NCI-H460 (cell line): Measurements from ENCODE around the gene MSANTD2. TPM values are rescaled to one million over a fixed set of nuclear protein-coding genes. Genes with fewer than 3 reads are reported as not detected.
"Not testable (repeated sequence)": the region's sequence is repeated elsewhere in the genome, so short reads cannot be mapped to it uniquely, and the experiment has no call there.

Source experiments
- DNase-seq: peaks from one replicate; pipeline ENCODE4 v3.0.0-alpha.2; 2016; ENCODE audit warnings: low read depth; ENCODE audit errors: extremely low read depth
- total RNA-seq: library from RNA; depleted of rRNA; stranded (reverse); fragments of >200 nt; shearing (Covaris generic); gene quantifications from 2 replicates; pipeline ENCODE4 v1.2.3, GENCODE V29; 2014

MSANTD2 gene
- total RNA-seq, 1 experiment from 2014 or later = 8.0 TPM

DNA sequence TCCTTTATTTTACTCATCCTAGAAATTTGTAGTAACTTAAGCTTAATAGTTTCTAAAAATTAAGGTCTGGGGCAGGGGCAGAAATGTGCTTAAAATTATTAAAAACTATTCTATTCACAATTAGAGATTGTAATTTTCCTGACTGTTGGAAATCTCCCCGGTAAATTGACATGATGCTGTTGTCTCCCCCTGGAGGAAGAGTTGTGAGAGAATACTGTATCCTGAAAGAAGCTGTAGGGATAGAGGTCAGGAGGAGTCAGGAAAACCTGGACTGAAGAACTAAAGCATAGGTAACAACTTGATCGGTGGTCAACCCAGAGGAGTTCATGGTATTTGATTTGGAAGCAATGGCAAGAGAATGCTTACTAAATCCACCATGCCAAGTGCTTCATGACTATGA, 21.9 kb downstream of the MSANTD2 start:
- no peak for DNase-seq

DNA sequence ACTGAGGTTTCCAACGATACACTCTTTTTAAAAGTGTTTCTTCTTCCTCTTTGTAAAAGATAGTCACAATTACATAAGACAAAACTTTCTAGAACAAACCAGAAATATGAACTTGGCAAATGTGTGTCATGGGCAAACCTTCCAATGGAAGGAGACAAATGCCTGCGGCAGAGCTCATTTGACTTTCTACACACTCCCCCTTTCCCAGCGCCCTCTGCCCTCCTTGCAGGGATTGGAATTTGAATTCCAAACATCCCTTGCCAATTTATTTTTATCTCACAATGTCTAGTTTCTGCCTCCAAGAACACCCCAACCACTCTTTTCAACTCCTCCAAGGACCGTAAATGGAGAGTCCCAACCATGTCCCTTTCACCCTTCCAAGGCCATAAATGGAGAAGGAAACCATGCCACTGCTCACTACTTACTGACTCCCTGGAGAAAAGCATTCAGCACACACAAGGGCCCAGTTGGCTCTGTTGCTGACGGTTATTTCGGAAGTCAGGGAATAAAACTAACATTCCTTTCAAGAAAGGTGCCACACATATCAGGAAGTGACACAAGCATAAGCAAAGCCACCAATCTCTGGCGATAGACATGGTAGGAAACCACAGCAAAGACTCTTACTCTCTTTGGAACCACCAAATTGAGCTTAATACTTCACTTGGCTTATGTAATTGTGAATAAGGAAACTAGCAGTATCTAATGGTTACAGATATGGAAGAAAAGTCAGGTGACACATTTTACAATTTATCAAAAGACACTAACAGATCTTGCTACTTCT, 23.2 kb downstream of the MSANTD2 start:
- DNase-seq = no peak

DNA sequence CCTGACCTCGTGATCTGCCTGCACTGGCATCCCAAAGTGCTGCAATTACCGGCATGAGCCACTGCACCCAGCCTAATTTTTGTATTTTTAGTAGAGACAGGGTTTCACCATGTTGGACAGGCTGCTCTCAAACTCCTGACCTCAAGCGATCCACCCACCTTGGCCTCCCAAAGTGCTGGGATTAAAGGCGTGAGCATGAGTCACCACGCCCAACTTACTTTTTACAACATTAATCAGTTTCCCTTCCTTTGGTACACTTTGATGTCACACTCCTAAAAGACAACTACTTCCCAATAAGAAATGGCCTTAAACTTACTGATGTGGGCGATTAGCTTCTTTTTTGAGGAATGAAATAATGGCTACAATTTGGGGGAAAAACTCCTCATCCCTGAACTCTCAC, 29.2 kb downstream of the MSANTD2 start:
- not testable (repeated sequence) for DNase-seq

DNA sequence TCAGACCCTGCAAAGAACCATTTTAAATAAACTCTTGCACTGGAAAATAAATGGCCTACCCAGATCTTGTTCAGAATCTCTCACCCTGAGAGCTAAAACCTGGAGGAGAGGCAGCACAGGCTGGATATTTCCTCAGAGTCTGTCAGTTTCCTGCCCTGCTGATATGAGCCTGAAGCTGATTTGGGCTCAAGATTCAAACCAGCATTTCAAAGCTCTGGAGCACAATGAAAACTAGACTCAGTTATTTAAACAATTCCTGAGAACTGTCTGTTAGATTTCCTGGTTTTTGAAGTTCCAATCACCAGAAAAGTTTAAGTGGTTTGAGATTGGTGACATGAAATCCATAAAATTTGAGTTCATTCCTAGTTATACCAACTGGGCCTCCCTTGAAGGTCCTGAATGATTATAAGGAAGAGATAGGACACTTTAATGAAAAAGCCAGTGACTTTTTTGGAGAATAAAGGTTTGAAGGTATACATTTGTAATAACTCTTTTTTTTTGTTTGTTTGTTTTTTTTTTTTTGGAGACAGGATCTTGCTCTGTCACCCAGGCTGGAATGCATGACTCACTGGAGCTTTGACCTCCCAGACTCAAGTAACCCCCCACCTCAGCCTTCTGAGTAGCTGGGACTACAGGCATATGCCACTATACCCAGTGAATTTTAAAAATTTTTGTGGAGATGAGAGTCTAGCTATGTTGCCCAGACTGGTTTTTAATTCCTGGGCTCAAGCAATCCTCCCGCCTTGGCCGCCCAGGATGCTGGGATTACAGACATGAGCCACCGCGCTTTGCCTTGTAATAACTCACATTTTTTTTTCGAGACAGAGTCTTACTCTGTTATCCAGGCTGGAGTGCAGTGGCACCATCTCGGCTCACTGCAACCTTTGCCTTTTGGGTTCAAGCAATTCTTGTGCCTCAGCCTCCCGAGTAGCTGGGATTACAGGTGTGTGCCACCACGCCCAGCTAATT, 30.1 kb downstream of the MSANTD2 start:
- no peak for DNase-seq

DNA sequence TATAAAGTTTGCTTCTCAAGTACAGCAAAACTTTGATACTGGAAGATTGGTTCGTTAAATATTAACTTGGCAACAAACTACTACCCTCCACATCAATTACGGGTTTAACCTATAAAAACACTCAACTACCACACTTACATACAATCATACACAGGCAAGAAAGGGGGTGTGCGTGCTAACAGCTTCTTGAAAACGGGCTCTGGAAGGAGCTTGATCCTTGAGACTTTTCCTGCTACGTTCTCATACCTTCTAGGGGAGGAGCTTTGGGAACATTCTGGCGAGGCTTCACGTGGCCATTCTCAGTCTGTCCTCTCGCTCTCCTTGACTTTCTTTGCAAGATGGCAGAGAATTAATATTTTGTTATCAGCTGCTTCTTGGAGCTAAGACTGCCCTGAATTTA, 31.3 kb downstream of the MSANTD2 start:
- DNase-seq = no peak

DNA sequence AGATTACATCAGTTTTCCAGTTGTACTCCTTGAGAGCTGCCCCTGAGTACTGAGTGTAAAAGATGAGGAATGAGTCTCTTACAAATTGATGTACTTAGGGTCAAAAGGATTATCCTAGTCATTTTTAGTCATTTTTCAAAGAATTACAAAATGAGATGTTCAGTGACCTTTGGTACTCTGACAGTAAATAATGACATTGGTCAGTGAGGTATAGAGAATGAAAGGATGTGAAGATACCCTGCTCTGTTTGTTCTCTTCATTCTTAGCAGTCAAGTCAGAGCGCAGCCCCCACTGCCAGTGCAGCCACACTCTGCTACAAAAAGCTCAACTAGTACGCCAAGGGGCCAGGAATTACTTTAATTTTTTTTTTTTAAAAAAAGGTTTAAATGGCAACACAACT, 34.0 kb downstream of the MSANTD2 start:
- no peak for DNase-seq

DNA sequence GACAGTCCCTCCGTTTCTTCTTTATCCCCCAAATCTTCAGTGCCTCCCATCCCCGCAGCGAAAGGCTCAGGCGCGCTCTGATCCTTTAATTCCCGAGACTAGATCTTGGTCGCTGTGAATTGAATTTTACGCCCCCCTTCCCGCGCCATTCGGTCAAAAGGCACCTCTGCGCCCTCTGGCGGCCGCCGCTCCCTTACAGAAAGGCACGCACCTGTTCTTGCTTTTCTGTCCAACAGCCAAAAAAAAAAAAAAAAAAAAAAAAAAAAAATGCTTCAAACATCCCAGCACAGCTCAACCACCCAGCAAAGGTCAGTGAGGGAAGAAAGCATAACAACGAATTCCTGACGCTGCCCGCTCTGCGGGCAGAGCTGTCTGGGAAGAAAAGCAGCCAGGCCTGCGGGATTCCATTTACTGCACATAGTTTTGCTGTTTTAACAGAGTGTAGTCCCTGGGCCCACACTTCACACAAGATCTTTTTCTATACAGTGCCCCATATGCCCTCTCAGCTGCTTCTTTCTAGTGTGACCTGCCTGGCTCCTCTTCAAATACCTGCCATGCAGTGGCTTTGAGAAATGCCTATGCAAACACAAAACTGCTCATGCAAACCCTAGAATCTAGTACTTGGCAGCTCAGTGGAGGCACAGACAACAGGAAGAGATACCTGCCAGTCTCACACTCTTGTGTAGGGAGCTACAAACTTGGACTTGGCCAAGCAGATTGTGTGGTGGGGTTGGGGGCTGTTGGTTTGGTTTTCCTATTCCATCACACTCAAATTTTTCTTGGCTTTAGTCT, 36.9 kb downstream of the MSANTD2 start:
- peak; percentile 33 for DNase-seq

DNA sequence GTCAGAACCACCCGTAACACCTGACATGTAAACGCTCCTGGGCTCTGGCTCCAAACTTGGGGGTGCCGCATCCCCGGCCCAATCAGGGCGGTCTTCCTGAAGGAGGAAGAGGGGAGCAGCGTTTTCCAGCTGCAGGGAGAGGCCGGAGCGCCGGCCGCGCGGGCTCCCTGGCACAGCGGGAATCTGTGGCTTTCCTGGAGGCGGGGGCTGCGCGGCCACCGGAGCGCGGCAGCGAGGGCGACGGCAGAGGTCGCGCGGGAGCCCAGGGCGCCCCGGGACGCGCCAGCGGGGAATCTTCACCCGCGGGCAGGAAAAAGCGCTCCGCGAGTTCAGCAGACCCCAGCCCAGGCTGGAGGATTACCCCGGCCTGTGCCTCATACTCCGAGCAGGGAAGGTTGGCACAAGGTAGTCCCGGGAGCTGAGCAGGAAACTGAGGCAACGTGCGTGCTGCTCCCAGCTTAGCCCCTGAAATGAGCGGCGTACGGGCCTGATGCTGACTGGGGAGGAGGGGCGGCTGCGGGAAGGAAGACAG, 37.5 kb downstream of the MSANTD2 start:
- DNase-seq = no peak

DNA sequence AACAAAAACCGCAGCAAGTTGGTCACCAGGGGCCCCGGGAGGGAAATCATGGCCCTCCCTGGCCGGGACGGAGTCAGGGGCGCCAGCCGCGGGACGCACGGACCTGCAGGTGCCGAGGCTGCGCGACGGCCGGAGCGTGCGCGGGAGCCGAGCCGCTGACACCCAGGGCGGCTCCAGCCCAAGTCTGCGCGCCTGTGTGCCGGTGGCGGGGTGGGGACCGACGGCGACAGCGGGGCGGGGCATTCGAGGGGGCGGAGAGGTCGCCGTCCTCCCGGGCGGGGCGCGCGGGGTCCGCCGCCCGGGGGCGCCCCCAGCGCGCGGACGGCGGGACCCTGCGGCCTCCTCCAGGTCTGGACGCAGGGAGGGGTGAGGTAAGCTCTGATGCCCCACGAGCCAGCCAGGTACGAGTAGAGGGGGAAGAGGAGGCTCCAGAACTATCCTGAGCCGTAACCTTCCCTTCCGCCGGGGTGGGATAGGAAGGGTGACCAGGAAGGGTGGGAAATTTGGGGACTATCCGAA, 38.0 kb downstream of the MSANTD2 start, which contains the start of gene ESAM:
TSS of gene ESAM (minus strand) at position 186 of the 519 bp plus-strand sequence. CDS start at position 50, 136 bp downstream.
- no peak for DNase-seq

DNA sequence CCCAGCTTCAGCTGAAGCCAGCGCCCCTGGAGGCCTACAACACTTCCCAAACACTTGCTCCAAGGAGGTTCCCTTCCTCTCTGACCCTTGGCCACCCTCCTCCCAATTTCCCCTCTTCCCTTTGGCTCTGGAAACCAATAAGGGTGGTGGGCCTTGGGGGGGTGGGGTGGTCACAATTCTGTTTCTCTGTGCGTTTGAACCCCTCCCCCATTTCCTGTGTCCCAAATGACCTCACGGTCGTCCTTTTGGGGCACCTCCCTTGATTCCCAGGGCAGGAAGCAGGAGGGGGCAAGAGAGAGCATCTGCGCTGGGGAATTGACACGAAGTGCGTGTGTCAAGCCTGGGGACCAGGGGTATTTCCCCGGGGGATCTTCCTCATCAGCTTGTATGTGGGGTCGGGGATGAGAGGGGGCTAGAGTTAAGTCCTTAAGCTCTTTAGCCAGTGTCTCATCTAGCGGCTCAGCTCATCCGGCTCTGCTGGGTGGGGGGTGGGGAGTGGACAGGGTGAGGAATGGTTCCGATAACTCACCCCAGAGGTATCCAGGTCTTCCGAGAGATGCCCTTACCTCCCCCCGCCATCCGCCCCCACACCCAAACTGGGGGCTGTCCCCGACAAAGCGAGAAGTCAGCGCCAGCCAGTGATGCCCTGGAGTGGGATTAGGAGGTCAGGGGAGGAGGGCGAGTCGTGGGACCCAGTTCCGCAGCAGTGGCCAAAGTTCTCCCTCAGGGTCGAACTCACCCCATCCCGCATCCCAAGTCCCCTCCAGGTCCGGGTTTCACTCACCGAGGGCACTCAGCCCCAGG, 38.7 kb downstream of the MSANTD2 start:
- no peak for DNase-seq

DNA sequence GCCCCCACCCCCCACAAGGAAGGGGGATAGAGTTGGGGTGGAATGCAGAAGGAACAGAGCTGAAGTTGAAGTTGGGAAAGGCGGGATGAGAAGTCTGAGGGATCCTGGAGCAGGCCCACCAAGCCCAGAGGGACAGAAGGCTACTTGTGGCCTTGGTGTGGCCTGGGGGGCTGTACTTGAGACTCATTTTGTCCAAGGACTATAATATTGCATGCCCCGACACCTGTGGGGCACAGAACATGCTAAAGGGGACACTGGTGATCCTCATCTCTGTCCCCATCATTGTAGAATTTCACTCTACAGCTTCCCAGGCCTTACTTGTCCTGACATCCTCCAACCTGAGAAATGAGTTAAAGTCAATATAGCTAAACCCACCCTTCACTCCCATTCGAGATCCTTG, 39.4 kb downstream of the MSANTD2 start:
- DNase-seq = no peak

DNA sequence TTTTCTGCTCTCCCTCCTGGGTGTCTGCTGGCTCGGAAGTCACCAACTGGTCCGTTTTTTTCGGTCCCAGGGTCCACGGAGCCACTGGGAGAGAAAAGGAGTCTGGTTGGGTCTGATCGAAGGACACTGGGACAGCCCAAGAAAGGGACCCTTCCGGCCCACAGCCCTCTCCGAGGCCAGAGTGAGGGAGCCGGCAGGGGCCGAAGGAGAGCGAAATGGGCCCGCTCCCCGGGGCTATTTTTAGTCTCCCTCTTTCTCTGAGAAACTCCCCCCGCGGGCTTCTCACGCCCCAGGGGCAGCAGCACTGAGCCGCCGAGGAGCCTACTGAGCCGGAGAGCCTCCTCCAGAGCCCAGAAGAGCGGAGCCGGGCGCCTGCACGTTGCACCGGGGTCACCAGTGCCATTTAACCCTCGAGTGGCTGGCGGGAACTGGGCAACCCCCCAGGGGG, 40.0 kb downstream of the MSANTD2 start:
- no peak for DNase-seq

DNA sequence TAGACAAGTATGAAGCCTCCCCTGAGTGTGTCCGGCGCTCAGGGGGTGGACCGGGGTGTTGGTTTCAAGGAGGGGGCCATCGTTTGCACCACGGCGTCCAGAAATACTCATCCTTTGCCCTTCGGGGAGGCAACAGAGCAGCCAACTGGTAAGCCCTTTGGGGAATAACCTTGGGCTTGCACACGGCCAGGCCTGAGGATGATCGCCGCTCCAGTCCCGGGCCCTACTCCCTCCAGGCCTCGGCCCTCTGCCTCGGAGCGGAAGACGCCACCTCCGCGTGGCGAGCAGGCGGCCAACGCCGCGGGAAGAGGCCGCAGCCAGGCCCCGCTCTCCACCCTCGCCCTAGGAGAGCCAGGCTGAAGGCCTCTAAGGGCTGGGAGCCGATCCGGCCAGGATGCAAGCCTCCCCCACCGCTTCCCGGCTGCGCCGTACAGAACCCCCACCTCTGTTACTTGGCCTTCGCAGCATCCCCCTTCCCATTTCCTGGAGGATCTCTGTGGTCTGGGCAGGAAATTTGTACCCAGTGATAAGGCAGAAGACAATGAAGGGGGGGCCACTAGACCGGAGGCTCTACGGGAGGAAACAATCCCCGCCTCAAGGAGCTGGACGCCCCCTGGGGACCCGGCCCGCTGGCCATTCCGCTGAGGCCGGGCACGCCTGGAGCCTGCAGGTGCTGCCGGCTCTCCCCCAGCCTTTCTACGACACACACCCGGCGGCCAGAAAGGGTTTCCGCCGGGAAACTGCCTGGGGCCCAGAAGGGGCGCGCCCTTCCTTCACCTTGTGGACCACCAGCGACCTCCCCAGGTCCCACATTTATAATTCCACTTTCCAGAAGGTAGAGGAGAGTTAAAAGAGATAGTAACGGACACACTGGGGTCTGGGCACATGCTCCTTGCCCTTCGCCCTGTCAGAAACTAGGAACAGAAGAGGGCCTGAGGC, 40.7 kb downstream of the MSANTD2 start:
- DNase-seq = no peak

DNA sequence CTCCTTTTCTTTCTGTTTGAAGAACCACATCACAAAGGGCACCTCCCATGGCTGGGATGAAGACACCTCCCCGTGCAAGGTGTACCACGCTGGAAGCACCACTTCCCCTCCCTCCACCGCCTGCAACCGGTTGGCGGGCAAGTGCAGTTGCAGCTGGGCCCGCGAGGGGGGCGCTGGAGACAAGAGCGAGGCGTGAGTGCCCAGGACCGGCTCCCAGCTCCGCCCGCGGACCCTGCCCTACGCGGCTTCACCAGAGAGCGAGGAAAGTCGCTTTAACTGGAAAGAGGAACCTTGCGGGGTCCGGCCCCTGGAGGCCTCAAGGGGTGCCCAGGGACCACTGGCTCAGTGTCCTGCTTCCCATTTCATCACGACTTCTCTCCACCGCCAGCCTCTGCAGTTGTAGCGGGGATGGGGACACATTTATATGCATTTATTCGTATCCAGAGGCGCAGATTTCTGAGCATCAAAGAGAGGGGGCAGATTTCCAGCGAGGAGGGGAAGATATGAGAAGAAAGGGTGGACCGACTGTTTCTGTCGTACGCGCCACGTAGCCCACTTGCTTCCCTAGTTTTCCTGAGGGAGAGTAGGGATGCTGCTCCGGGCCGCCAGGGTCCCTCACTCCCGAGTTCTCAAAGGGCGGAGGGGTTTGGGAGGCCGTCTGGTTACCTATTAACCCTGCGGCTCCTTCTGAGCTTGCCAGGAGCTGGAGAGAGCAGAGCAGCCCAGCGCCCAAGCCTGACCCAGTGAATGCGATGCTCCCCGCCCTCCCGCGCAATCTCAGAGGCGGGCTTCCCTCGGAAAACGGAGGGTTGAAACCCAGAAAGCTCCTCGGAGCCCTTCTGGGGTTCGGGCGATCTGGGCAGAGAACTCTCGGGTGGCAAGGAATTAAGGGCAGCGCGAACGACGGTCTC, 41.6 kb downstream of the MSANTD2 start:
- DNase-seq = peak; percentile 44

DNA sequence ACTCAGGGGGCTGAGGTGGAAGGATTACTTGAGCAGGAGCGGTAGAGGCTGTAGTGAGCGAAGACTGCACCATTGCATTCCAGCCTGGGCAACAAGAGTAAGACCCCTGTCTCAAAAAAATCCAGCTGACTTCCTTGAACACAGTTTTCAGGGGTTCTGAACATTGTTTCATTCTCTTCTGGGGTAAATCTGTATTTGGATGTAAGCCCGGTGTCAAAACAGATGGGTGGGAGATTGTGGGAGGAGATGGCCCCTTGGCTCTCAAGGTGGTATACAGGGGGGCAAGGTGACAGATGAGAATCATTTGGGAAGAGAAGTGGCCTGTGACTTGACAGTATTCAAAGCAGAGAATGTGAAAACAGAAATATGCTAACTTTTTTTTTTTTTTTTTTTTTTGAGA, 42.9 kb downstream of the MSANTD2 start:
- no peak for DNase-seq

DNA sequence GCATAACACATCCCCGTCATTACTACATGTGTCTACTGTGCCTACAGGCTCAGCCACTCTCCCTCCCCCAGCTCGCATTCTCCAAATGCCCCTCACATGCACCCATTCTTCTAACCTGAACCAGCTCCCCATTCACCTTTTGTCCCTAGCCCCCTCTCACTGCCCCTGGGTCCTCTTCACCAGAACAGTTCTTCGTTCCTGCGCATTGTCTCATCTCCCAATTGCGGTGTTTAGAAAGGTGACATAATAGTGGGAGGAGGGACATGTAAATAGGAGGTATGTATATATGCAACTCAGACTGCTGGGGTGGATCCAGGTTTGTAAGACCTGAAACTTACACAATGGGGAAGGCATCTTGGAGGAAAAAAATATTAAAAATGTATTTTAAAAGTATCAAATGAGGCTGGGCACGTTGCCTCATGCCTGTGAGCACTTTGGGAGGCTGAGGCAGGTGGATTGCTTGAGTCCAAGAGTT, 43.4 kb downstream of the MSANTD2 start:
- DNase-seq = no peak
